ENCODE data around the gene TMC5. TPM values are rescaled to one million over a fixed set of nuclear protein-coding genes. Genes with fewer than 3 reads are reported as not detected.

TMC5 gene
- polyA plus RNA-seq, 1 of the 3 experiments (the other 2 are of a cell fraction) = not detected

GRCh38 chr16:19463468-19464315, 46.0 kb downstream of the TMC5 start (continued):
- TF ChIP-seq ZBTB33 (IDR thresholded peaks at IDR 0.05; ENCODE audit: borderline replicate concordance, low read depth) (no peak), RCOR1 (IDR thresholded peaks at IDR 0.05; ENCODE audit: low read length) (no peak), MAX (IDR thresholded peaks at IDR 0.05; ENCODE audit: low read depth) (no peak), MEF2A (IDR thresholded peaks at IDR 0.05; ENCODE audit: borderline replicate concordance, low read depth) (no peak)

GRCh38 chr16:19468300-19468699, 50.6 kb downstream of the TMC5 start:
- H3K9ac ChIP-seq = no peak overlapping the region
- TF ChIP-seq TEAD4 (IDR thresholded peaks at IDR 0.05; ENCODE audit: borderline replicate concordance, insufficient read depth) (no peak), RCOR1 (IDR thresholded peaks at IDR 0.05; ENCODE audit: low read length) (no peak), GABPA (IDR thresholded peaks at IDR 0.05; ENCODE audit: low read depth) (no peak), USF1 (IDR thresholded peaks at IDR 0.05; ENCODE audit: borderline replicate concordance, low read depth) (no peak), SIN3A (IDR thresholded peaks at IDR 0.05; ENCODE audit: borderline replicate concordance, low read depth, low read length) (no peak), RAD21 (IDR thresholded peaks at IDR 0.05; ENCODE audit: low read length) (no peak), CHD2 (IDR thresholded peaks at IDR 0.05; ENCODE audit: low read length, partially characterized antibody) (no peak), MXI1 (IDR thresholded peaks at IDR 0.05; ENCODE audit: low read depth, low read length) (no peak), POLR2AphosphoS5 (IDR thresholded peaks at IDR 0.05; ENCODE audit: low read depth, low read length) (no peak), EP300 (IDR thresholded peaks at IDR 0.05; ENCODE audit: borderline replicate concordance in 1 of 2, low read depth in 1 of 2, low read length in 1 of 2) (no peak), ZBTB33 (IDR thresholded peaks at IDR 0.05; ENCODE audit: borderline replicate concordance, low read depth) (no peak)
- H3K9me2 ChIP-seq = no peaks in the 10 kb centered on the region
- no peak overlapping the region for H2AFZ ChIP-seq (ENCODE audit: low read depth)
- H3F3A ChIP-seq (replicated peaks; ENCODE audit: insufficient read depth) = no peaks in the 10 kb centered on the region
- H3K9me3 ChIP-seq = no peaks in the 10 kb centered on the region
- H3K36me3 ChIP-seq (replicated peaks in 1 of 2; ENCODE audit: control insufficient read depth in 1 of 2, insufficient read depth in 2 of 2, low read length in 1 of 2) = no peaks in the 10 kb centered on the region
- CTCF ChIA-PET = no interaction called here
- no peak for DNase-seq
- H3K4me1 ChIP-seq (ENCODE audit: control insufficient read depth in 1 of 2, insufficient read depth in 2 of 2, low read depth in 1 of 2, low read length in 1 of 2) = no peaks in the 10 kb centered on the region
- no peak overlapping the region for H3K4me3 ChIP-seq (ENCODE audit: low read depth in 2 of 2, low read length in 1 of 2)
- H3K4me2 ChIP-seq = no peak overlapping the region
- WGBS (ENCODE audit: low lambda C conversion rate) = 47% methylated on average over 3 of the region's 3 CpGs
- no peaks in the 10 kb centered on the region for H3K79me2 ChIP-seq (ENCODE audit: insufficient read depth)
- no peaks in the 10 kb centered on the region for H3K27me3 ChIP-seq (ENCODE audit: insufficient read depth)
- POLR2A ChIA-PET = no interaction called here
- H4K20me1 ChIP-seq (ENCODE audit: insufficient read depth) = no peaks in the 10 kb centered on the region
- H3K27ac ChIP-seq (ENCODE audit: low read depth in 2 of 2, low read length in 1 of 2) = no peak overlapping the region

Data from SK-N-SH (cell line).